NCI-H69 (cell line): ENCODE results near the gene WNK3.

ENCODE experiments used
- DNase-seq: peaks from one replicate; lab custom pipeline; 2025; lab: John Stamatoyannopoulos, UW

WNK3 gene

DNA sequence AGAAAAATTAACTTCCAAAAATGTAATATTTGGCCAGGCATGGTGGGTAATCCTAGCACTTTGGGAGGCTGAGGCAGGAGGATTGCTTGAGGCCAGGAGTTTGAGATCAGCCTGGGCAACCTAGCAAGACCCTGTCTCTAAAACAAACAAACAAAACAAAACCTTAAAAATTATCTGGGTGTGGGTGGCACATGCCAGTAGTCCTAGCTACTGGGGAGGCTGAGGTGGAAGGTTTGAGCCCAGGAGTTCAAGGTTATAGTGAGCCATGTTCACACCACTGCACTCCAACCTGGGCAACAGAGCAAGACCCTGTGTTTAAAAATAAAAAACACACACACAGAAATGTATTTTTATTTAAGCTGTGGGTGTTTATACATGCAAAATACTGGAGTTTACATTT is 186.8 kb downstream of the WNK3 start:
- no peak for DNase-seq

DNA sequence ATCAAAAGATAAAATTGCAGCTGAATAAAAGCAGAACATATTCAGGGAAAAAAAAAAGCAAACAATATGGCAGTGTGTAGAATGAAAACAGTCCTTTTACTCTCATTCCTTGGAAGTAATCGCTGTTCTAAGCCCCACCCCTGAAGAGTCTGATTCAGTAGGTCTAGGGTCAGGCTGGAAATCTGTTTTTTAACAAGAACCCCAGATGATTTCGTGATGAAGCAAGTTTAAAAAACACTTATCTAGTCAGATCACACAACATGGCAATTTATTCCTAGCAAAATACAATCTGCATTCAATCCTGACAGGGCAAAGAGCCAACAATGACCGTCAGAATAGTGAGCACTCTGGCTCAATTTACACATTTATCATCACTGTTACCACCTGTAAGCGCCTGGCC is 190.9 kb downstream of the WNK3 start:
- DNase-seq: peak; percentile 43

DNA sequence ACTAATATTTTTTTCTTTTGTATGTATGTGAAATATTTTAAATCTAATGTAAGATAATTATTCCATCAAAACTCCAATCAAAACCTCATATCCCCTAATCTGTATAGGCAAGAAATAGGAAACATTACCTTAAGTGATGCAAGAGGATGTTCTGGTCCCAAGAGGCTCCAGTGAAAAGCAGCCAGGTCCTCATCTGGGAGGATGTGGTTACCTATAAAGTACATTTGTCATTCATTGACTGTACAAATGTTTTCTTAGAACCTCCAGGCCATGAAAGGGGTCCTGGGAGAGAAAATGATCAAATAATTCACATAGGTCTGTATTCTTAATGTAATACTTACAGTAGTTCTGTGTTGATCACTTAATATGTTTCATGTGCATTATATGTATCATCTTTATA is 200.3 kb downstream of the WNK3 start:
- DNase-seq: no peak
